SK-N-SH treated with all-trans-retinoic acid at 6 μM for 48 hours (cell line): Measurements from ENCODE around the gene OR11A1.

Experiments used
- ARNTL ChIP-seq: fragments of 450-650 bp; formaldehyde crosslinking; IDR thresholded peaks from 2 replicates; pipeline ENCODE4 v1.5.0; 2020; ENCODE audit warnings: low read depth, mild to moderate bottlenecking, moderate library complexity, borderline replicate concordance
- CSDC2 ChIP-seq: fragments of 250-450 bp; sonication (Bioruptor Pico); IDR thresholded peaks from 2 replicates; pipeline ENCODE4 v1.5.0; 2020; ENCODE audit warnings: mild to moderate bottlenecking, moderate library complexity
- GLIS3 ChIP-seq: fragments of 250-450 bp; sonication (Bioruptor Pico); IDR thresholded peaks from 2 replicates; pipeline ENCODE4 v1.5.0; 2020; ENCODE audit warnings: mild to moderate bottlenecking, moderate library complexity
- ISL1 ChIP-seq: fragments of 250-450 bp; sonication (Bioruptor Pico); IDR thresholded peaks from 2 replicates; pipeline ENCODE4 v2.1.2; 2022; ENCODE audit warnings: mild to moderate bottlenecking, moderate library complexity
- RARB ChIP-seq: fragments of 250-450 bp; sonication (Bioruptor Pico); IDR thresholded peaks from 2 replicates; pipeline ENCODE4 v1.8.0; 2021; ENCODE audit warnings: mild to moderate bottlenecking, moderate library complexity
- TOX ChIP-seq: fragments of 250-450 bp; sonication (Bioruptor Pico); IDR thresholded peaks from 2 replicates; pipeline ENCODE4 v1.8.0; 2021; ENCODE audit warnings: mild to moderate bottlenecking, moderate library complexity, borderline replicate concordance
- ZFP3 ChIP-seq: fragments of 250-450 bp; sonication (Bioruptor Pico); IDR thresholded peaks from 2 replicates; pipeline ENCODE4 v1.5.0; 2020; ENCODE audit warnings: mild to moderate bottlenecking, moderate library complexity
- ZFP30 ChIP-seq: fragments of 450-650 bp; formaldehyde crosslinking; IDR thresholded peaks from 2 replicates; pipeline ENCODE4 v1.5.0; 2022; ENCODE audit warnings: mild to moderate bottlenecking, moderate library complexity
- ZNF565 ChIP-seq: fragments of 450-650 bp; formaldehyde crosslinking; conservative IDR thresholded peaks from 2 replicates; pipeline ENCODE4 v1.5.0; 2020; ENCODE audit warnings: low read depth, mild to moderate bottlenecking, moderate library complexity
- TF ChIP-seq, protein P1 (sequence below): fragments of 250-450 bp; sonication (Bioruptor Pico); IDR thresholded peaks from 2 replicates; pipeline ENCODE4 v1.8.0; 2021; ENCODE audit warnings: low read depth, mild to moderate bottlenecking, moderate library complexity, borderline replicate concordance
- TF ChIP-seq, protein P2 (sequence below): fragments of 250-450 bp; sonication (Bioruptor Pico); IDR thresholded peaks from 2 replicates; pipeline ENCODE4 v1.8.0; 2020; ENCODE audit warnings: mild to moderate bottlenecking, moderate library complexity, borderline replicate concordance

DNA sequence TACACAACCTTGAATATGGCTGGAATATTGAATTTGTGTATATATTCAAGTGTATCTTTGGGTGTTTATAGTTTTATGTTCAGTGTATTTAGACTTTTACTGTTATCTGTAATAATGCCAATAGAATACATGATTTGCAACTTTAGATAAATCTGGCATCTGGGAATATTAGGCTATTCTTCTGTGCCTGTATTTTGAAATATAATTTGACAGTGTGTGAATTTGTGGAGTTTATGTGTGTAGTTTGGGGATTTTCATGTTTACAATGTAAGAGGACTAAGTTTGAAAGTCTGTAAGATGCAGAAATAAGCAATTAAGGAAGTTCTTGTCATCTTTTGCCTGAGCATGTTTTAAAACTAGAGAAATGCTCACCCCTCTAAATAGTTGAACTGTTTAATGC is 17.9 kb downstream of the OR11A1 start, which contains the start of gene OR10C1:
- no peak for TF ChIP-seq TOX (CRISPR knock-in tag)
- TF ChIP-seq, protein P1, sequence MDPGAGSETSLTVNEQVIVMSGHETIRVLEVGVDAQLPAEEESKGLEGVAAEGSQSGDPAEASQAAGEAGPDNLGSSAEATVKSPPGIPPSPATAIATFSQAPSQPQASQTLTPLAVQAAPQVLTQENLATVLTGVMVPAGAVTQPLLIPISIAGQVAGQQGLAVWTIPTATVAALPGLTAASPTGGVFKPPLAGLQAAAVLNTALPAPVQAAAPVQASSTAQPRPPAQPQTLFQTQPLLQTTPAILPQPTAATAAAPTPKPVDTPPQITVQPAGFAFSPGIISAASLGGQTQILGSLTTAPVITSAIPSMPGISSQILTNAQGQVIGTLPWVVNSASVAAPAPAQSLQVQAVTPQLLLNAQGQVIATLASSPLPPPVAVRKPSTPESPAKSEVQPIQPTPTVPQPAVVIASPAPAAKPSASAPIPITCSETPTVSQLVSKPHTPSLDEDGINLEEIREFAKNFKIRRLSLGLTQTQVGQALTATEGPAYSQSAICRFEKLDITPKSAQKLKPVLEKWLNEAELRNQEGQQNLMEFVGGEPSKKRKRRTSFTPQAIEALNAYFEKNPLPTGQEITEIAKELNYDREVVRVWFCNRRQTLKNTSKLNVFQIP: no peak
- no peak for TF ChIP-seq ARNTL
- TF ChIP-seq ZNF565 (CRISPR knock-in tag): no peak
- TF ChIP-seq, protein P2, sequence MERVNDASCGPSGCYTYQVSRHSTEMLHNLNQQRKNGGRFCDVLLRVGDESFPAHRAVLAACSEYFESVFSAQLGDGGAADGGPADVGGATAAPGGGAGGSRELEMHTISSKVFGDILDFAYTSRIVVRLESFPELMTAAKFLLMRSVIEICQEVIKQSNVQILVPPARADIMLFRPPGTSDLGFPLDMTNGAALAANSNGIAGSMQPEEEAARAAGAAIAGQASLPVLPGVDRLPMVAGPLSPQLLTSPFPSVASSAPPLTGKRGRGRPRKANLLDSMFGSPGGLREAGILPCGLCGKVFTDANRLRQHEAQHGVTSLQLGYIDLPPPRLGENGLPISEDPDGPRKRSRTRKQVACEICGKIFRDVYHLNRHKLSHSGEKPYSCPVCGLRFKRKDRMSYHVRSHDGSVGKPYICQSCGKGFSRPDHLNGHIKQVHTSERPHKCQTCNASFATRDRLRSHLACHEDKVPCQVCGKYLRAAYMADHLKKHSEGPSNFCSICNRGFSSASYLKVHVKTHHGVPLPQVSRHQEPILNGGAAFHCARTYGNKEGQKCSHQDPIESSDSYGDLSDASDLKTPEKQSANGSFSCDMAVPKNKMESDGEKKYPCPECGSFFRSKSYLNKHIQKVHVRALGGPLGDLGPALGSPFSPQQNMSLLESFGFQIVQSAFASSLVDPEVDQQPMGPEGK: no peak
- TF ChIP-seq CSDC2 (CRISPR knock-in tag): no peak
- no peak for TF ChIP-seq GLIS3
- TF ChIP-seq ZFP30 (CRISPR knock-in tag): no peak
- no peak for TF ChIP-seq ZFP3
- TF ChIP-seq ISL1: no peak
- TF ChIP-seq RARB: no peak
